Stimulated activated CD4-positive, alpha-beta T cell treated with anti-CD3 and anti-CD28 coated beads, Interleukin-4, amount 100 ng/mL, for 4 hours (primary cell): ENCODE results near the gene COX17.

Experiments used
- DNase-seq, 2 experiments: peaks; one replicate each; pipeline ENCODE4 v3.0.0-alpha.2; 2020

COX17 gene

DNA sequence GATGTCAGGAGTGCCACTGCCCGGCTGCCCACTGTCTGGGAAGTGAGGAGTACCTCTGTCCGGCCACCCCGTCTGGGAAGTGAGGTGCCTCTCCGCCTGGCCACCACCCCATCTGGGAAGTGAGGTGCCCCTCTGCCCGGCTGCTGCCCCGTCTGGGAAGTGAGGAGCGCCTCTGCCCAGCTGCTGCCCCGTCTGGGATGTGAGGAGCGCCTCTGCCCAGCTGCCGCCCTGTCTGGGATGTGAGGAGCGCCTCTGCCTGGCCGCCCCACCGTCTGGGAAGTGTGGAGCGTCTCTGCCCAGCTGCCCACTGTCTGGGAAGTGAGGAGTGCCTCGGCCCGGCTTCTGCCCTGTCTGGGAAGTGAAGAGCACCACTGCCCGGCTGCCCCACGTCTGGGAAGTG, 3.3 kb downstream of the COX17 start:
- no peak for DNase-seq

DNA sequence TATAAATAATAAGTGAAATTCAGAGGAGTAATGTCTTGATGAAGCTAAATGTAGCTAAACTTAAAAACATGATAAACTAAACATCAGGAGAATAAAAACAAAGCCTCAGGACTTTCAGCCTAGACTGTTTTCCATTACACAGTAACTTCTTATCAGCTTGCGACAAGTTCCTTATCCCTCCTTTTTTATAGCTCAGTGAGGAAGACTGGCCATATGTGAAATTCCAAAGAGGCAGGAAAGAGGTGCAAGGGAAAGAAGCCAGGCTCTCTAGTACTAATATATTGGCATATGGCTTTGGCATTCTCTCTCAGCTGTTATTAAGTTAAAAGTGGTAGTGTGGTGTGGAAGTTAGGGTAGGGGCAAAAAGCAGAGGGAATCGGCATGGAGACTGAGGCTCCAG, 4.4 kb downstream of the COX17 start:
- no peak for DNase-seq

DNA sequence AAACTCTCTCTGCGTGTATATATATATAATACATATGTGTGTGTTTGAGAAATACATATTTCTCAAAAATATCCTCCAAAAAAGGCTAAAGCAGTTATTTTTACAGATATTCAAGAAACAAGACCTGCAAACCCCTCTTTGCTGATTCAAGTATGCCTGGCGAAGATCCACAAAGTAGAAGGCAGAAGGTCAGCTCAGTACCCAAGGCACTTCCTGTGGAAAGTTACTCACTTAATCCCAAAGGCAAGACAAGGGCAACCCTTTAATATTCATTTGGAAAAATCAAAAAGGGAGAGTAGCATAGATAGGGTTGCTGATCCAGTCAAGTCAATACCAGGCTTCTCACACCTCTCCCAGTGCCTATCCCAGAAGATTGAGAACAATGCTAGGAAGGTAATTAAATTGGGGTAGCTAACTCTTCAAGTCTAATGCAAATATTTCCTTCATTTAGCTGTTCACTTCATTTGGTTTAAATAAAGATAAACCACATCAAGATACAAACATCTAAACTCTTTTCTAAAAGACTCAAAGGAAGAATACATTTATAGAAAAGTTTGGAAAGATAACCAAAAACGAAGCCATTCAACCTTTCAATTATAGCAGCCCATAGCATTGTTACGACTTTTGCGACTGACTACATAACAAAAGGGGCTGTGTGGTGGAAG, 7.2 kb downstream of the COX17 start:
- DNase-seq = no peak

DNA sequence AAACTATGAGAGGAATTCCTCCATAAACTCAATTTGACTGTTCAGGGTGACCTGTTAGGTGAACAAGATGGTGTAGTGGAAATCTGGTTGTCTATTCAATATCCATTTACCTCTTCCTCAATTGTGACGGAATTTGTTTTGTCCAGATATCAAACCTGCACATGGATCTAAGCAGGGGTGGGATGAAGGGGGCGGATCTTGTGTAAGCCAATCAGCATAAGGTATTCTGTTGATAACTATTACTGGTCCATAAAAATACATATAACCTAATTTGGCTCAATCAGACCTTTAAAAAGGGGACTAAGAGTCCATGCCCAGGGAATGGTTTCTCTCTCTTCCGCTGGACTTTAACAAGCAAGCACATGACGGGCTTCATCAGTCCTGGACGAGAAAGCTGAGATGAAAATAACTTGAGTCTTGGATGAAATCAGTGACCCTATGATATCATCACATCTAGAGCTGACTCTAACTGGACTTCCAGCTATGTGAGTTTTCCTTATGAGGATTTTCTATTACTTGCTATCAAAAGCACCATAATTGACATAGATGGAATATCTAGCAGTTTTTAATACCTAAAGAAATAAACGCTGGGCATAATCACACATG, 11.1 kb downstream of the COX17 start:
- DNase-seq = no peak

DNA sequence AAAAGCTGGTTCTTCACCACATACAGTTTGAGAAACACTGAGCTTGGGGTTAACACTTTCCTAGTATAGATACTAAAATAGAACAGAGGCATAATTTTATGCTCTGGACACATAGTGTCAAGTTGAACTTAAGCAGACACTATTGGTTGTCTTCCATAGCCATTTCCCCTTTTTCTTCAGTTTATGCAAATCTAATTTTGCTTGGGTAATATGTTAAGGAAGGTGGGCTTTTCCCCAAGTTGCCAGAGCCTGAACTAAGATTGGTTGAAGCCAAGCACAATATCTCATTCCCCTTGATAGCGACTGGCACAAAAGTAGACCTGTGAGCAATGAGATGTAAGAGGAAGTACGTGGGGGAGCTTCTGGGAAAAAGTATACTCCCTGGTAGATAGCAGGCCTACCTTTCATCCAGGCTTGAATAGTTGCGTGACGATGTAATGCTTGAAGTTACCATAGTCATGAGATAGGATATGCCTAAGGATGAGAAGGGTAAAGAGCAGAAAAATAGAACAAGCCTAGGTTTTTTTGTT, 12.3 kb downstream of the COX17 start:
- DNase-seq = no peak

DNA sequence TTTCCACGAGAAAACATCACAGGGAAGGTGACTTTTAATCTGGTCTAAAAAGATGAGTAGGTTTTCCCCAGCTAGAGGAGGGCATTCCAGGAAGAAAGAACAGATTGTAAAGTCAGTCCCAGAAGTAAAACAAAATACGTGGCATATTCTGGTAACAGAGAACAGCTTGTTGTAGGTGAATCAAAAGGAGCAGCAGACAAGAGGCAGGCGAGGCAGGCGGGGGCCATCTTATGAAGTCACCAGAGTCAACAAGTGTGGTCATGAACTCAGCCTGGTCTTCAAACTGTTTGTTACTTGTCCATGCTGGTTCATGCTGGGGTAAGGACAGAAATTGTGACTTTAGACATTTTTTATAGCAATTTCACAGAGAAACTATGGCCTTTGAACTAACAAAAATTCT, 12.8 kb downstream of the COX17 start:
- no peak for DNase-seq

DNA sequence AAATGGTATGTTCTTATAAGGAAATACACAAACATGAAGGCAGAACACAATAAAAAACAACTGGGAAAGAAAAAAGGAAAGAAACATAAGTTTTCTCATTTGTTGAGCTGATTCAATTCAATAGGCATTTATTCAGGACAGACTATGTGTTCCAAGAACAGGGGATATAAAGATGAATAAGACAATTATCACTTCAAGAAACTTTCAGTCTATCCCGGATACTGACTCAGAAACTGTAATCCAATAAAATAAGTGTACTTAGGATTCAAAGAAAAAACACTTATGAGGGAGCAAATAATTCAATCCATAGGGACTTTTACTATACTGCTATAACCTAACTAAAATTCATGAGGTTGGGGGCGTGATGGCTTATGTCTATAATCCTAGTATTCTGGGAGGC, 13.3 kb downstream of the COX17 start:
- DNase-seq = no peak

DNA sequence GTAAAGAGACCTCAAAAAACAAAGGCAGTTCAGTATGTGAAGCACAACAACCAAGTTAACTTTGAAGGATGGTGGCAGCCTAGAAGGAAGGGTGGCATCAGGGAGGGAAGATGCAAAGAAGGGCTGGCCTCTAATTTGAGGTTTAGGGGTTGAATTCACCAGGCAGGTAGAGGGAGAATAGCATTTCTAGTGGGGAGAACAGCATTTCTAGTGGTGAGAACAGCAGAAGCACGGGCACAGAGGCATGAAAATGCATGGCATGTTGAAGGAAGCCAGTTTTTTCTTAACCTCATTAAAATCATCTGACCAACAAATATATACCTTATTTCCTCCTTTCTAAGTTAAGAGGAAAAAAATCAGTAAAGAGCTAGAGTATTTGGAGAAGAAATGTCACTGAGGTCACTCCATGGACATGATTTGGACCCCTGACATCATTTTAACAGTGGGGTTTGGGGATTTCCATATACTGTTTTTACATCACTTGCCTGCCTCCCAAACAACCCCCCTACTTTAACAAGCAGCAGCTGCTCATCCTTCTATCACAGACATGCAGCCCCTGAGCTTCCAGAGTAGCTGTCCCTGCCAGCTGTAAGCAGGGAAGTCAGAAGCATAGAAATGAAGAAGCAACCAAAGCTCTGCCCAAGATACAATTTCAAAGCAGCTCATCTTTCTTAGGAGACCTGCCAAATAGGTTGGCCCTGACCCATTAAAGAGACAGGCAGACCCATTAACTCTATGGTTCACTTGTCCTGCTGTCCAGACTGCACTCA, 14.4 kb downstream of the COX17 start:
- no peak for DNase-seq

DNA sequence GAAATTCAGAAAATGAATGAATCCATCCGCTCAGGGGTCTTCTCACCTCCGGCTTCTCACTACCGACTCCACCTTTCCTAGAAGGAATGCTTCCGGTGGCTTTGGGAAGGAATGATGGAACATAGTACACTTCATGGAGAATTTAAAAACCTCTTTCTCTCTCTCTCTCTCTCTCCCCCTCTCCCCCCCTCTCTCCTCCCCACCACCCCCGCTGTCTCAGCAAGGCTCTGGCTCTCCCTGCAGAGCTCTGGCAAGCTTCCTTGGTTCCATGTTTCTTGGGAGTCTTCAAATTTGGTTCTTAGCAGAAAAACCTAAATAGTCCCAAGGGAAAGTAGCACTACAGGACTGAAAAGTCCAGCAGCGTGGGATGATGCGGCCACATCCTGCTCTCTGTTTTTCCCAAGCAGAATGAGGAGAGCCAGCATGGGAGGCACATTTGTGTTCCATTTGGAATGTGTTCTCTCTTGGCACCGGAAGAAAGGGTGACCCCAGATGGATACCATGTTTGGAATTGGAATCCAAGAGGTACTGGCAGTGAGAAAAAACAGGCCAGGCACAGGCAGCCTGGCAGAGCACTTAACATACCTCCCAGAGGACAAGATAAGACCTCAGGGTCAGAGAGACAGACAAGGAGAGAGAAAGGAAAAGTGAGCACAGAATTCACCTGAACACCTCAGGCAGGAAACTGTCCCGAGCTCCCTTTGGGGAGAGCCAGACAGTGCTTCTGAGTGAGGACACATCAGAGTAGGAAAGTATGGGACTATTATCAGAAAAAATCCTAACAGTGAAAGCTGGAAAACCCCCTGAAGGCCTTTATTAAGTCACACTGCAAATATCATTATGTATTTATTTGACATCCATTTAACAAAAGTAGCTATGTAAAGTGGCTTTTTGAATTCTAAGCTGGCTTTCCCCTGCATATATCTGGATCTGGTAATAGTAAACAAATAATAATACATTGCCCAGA, 16.4 kb downstream of the COX17 start, which contains the start of gene POPDC2:
Gene POPDC2, minus strand, starts transcription at position 116 of the 967 bp plus-strand sequence. CDS start 166 bp downstream, outside the sequence.
- DNase-seq = no peak

DNA sequence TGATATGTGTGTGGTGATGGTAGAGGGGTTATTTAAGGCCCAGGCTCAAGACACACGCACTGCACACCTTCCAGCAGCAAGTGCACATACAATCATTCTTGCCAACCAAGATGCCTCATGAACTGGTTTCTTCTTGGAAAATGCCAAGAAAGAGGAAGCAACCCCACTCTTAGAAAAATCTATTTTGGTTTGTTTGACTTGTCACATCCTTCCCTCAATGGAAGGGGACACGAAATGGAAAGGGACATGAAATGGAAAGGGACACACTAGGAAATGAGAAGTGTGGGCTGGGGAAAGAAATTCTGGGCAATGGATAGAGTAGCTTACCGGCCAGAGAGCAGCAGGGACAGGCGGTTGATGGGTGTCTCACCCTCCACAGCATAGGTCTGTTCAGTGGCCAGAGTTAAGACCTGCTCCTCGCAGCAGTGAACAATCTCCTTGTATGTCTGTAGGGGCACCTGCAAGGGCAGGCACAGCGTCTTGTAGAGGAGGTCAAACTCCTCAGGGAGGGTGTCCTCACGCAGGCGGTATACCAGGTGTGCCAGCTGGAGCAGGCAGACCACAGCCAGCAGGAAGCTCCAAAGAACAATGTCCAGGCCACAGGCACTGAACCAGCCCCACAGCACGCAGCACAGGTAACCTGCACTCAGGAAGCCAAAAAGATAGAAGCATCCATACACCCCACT, 17.5 kb downstream of the COX17 start:
- DNase-seq = no peak

DNA sequence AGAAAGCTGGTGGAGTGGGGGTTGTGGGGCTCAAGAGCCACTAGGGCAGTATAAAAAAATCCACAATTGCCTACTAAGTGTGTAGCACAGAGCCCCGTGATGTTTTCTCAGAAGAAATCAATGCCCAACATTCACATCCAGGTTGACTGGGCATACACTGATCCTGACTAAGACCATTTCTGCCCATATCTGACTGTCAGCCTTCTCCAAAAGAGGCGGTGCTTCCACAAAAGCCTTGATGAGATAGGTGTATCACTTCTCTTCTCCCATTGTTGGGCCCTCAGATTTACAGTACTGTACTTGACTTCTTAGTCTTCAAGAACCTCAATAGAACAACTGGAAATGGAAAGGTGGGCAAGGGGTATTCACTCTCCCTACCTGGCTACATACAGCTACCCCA, 18.2 kb downstream of the COX17 start:
- DNase-seq = no peak

DNA sequence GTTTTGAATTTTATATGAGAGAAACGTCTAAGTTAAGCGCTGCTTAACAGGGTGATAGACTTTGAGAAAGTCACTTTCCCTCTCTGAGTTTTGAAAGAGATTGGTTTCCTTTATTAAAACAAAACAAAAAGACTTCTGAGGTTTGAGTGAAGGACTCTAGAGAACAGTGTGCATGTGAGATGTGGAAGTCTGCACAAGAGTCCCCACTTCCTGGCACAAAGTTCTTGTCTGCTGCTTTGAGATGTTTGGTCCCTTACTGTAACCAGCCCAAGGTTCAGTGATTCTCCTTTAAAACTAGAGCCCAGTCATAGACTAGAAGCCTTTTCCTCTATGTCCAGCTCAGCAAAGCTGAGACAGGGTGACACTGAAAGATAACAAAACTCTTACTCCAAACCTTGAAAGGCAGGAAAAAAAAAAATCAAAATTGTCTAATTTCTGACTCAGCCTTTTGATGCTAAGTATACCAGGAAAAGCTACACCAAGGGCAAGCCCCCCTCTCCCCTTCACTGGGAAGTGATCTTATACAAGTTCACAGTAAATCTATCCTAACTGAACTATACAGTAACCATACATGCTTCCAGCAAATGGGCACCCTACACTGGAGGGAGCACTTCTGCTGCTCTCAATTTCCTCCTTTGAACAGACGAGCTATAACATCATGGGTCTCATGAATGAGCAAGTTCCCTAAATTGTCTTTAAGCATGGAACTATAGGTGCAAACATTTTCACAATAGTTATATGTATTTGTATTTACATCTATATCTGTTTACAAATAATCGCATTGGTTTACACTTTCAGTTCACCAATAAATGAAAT, 19.1 kb downstream of the COX17 start:
- no peak for DNase-seq

DNA sequence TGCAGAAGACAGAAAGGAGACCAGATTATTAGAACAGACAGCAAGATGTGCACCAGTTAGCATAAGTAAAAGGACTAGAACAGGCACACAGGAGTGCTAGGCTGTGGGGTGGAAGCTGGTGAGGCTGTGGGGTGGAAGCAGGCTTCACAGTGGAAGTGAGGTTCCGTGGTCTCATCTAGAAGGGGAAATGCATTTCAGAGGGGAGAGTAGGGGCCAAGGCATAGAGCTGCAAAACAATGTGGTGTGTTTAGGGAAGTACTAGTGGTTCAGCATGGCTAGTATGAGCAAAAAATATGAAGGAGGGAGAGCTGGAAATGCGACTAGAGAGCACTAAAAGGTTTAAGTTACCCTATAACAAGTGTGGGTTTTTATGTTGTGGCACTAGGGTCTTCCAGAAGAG, 23.3 kb downstream of the COX17 start:
- DNase-seq = no peak

DNA sequence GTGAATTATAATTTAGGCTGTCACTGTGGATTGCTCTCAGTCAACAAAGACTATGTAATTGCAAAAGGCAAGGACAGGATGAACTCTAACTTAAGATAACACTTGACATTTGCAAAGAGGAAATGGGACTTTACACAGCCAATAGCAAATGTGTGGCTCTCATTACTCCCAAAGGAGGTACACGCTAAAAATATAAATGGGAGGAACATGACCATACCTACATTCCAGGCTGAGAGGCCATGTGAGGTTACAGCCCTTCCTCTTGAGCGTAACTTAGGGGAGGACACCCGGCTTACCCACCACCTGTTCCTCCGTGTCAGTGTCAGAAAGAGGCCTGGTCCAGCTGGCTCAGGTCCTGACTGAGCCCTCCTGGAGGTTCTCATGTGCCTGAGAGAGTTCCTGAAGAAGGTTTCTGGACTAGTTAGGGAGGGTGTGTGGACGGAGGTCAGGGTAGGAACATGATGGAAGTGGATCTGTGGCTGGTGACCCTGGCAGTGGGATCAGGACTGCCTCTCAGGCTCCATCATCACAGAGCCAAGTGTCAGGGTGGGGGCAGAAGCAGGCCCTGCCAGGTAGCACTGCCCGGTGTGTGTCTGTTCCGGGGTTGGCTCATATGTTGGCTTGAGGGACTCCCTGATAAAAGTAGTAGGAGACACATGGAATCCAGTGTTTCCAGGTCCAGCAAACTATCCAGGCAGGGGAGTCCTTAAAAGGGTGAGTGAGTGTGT, 24.7 kb downstream of the COX17 start:
- DNase-seq = no peak

DNA sequence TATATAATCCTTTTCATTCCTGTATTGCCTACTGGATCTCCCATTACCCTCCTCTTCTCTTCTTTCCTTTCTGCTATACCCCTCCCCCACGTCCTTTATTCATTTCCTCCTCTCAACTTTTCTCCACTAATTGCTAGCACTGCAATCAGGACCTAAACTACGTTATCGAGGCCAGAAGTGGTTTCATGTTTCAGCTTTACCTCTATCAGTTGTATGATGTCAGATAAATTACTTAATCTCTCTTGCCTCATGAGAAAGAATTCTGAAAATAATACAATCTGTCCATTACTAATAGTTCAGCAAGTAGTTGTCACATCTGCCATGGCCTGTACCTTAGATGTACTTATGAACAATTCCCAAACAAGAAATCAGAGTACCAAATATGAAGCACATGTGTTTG, 27.4 kb downstream of the COX17 start:
- no peak for DNase-seq

DNA sequence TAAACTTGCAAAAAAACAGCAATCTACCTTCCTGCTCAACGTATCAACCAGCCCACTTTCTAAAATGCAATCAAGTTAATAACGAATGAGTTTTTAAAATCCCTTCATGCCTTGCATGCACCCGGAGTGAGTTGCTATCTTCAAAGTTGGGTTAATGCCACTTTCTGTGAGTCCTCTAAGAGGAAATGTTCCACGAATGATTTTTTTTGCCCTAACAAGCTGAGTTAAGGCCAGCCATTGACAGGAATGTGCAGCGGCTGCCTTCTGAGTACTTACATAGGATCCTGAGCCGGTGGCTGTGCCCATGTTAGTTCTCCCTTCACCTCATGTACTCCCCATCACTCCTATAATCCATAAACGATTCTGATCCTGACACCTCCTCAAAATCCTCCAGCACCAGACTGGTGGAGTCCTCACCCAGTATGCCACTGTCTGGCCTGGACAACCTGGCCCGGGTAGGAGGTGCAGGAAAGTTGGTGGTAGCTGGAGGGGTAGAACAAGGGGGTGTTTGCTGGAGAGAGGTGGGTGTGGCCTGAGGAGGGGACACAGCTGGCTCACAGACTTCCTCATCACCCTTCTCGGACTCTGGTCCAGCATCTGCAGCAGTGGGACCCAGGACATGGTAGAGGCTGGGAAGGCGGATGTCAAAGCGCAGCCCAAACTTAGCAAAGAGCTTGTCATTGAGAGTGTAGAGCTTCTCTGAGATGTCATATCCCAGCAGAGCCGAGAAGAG, 29.2 kb downstream of the COX17 start:
- no peak for DNase-seq

DNA sequence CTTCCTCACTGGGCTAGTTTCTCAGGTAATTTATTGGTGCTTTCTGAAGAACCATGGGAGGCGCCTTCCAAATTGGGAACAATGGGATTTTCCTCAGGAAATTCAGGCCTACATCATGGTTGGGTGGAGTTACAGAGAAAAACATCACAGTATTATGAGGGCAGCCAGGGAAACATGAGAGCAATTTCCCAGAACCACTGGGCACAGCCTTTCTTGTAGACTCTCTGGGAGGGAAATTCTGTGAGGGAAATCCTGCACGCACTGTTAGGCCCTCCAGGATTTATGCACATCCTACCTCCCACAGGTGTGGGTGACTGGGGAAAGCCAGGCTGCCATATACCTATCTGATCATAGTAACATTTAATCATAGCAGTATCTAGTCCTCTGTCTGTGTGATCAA, 30.0 kb downstream of the COX17 start:
- DNase-seq = no peak

DNA sequence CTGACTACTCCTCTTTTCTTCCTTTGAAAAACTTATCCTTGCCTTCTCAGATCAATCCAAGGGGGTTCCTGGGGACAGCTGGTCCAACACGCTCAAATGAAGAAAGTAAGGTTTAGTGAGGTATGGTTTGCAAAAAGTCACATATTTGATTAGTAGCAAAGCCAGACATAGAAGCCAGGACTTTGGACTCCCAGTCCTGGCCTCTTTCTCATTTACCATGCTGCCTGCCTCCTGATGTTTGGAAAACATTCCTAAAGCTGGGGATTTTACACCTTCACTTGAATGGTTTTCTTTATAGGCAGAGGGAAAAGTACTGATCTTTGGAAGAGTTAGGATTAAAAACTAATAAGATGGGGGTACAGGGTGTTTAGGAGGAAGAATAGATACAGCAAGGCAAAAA, 31.4 kb downstream of the COX17 start:
- no peak for DNase-seq

DNA sequence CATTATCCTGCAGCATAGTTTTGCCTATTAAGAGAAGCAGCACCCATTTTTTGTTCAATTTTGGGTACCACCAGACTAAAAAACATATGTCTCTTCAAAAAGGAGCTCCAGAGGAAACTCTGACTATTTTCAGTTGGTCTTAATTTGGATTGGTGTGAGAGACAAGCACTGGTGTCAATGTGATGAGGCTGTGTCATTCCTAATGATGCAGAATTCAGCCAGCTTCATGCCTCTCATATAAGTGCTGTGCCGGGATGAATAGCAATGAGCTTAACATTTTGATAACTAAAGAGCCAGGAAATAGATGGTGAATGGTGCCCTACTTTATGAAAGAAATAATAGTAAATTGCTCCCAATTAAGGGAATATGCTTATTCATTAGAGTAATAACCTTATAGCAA, 32.7 kb downstream of the COX17 start:
- no peak for DNase-seq

DNA sequence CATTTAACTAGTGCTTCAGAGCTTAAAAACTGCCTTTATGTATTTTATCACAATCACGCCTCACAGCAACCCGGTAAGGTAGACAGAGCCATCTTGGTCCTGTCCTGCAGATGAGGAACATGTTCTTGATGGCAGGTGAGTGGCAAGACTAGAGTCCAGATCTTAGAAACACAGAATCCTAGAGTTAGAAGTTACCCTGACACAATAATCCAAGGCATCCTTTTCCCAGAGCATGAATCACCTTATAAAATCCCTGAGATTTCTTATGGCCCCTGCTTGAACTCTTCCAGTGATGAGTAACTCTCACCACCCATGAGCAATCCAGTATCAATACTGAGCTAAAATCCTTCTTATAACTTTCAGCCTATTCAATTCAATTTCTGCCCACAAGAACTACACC, 33.7 kb downstream of the COX17 start:
- no peak for DNase-seq
